ENCODE data around the gene ADARB1. TPM values are rescaled to one million over a fixed set of nuclear protein-coding genes. Genes with fewer than 3 reads are reported as not detected.
A peak's percentile ranks its signal among the peaks of the same experiment; 100 is the strongest.

ADARB1 gene
- total and polyA plus RNA-seq, 4 donors, result 54.7 to 224 (median 90.6) TPM

DNA sequence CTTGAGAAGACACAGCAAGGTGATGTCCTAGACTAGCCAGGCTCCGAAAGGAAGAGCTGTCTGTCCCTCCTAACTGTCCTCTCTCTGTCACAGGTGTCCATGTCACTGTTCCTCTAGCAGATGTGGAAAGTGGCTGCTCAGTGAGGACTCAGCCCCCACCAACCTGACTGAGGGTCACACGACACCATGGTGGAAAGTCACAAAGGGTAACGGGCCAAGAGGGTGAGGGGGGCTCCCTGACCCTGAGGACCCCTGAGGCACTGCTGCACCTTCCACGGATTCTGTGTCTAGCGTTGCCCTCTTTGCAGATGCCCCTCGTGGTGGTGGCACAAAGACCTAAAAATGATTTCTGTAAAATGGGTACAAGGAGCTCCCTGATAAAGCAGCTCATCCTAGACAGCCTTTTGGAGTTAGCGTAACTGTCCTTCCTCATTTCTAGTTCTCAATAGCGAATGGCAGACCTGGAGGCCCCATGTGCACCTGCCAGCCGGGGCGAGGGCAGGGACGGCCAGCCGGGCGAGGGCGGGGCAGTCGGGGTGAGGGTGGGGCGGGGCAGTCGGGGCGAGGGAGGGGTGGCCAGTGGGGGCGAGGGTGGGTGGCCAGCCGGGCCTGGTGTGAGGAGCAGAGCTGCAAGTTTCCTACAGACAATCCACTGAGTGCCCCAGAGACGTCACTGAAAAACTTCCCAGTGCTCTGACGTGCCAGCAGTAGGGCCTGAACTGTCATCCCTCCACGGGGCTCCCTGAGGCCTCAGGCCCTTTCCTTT is 189.9 kb downstream of the ADARB1 start:
- DNase-seq (peak in 1 of 2 donors; percentile 16), ATAC-seq (ENCODE audit: low FRiP score) (no peak)
- no peak overlapping the region for H3K27ac ChIP-seq (ENCODE audit: low read depth in 1 of 2, low read length in 2 of 2)
- H3K9me3 ChIP-seq (ENCODE audit: control insufficient read depth, low read length), result no peaks in the 10 kb centered on the region
- no peaks in the 10 kb centered on the region for H3K4me1 ChIP-seq (ENCODE audit: control insufficient read depth in 1 of 2, insufficient read depth in 2 of 2, low read length in 2 of 2)
- H3K36me3 ChIP-seq (ENCODE audit: control insufficient read depth in 1 of 2, insufficient read depth in 2 of 2, low read length in 1 of 2), result peaks cover 0 to 4% of the 10 kb centered on the region in 2 donors
- intact Hi-C loops (cut with DNase I), result no loop called here
- 90 to 92% methylated on average over 23 of the region's 23 CpGs for WGBS, 2 donors
- no peaks in the 10 kb centered on the region for H3K27me3 ChIP-seq (ENCODE audit: control insufficient read depth in 1 of 2, insufficient read depth in 2 of 2, low read length in 1 of 2)
- H3K4me3 ChIP-seq (ENCODE audit: low read length in 2 of 2), result no peak overlapping the region

DNA sequence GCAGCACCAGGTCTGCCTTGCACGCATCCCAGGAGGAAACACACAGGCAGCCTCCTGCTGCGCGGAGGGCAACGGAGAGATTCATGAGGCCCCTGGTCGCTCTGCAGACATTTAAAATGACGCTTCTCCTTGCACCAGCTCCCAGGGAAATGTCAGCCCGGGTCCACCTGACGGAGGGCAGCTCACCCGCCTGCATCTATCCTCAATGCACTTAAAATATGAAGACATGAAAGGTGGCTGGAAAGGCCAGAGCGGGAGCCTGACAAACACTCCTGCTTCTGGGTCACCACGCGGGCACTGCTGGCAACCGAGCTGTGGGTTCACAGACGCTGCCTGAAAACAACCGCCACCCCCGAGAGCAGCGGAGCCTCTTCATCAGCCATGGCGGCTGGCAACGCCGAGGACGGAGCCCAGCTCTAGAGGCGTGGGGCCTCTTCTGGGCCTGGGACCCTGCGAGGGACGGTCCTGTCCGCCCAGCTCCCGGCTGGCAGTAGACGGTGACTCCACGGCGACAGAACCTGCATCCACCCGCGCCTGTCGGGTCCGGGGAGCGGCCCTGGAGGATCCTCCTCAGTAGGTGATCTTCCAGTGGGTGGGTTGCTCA is 190.6 kb downstream of the ADARB1 start:
- no peaks in the 10 kb centered on the region for H3K4me1 ChIP-seq (ENCODE audit: control insufficient read depth in 1 of 2, insufficient read depth in 2 of 2, low read length in 2 of 2)
- H3K36me3 ChIP-seq (ENCODE audit: control insufficient read depth in 1 of 2, insufficient read depth in 2 of 2, low read length in 1 of 2), result peaks cover 0 to 4% of the 10 kb centered on the region in 2 donors
- 88 to 92% methylated on average over 34 of the region's 34 CpGs for WGBS, 2 donors
- intact Hi-C loops (cut with DNase I), result no loop called here
- H3K27me3 ChIP-seq (ENCODE audit: control insufficient read depth in 1 of 2, insufficient read depth in 2 of 2, low read length in 1 of 2), result no peaks in the 10 kb centered on the region
- ATAC-seq (ENCODE audit: low FRiP score), result no peak
- no peak overlapping the region for H3K27ac ChIP-seq (ENCODE audit: low read depth in 1 of 2, low read length in 2 of 2)
- H3K4me3 ChIP-seq (ENCODE audit: low read length in 2 of 2), result no peak overlapping the region
- H3K9me3 ChIP-seq (ENCODE audit: control insufficient read depth, low read length), result no peaks in the 10 kb centered on the region
- DNase-seq, result peak in 1 of 2 donors; percentile 71

DNA sequence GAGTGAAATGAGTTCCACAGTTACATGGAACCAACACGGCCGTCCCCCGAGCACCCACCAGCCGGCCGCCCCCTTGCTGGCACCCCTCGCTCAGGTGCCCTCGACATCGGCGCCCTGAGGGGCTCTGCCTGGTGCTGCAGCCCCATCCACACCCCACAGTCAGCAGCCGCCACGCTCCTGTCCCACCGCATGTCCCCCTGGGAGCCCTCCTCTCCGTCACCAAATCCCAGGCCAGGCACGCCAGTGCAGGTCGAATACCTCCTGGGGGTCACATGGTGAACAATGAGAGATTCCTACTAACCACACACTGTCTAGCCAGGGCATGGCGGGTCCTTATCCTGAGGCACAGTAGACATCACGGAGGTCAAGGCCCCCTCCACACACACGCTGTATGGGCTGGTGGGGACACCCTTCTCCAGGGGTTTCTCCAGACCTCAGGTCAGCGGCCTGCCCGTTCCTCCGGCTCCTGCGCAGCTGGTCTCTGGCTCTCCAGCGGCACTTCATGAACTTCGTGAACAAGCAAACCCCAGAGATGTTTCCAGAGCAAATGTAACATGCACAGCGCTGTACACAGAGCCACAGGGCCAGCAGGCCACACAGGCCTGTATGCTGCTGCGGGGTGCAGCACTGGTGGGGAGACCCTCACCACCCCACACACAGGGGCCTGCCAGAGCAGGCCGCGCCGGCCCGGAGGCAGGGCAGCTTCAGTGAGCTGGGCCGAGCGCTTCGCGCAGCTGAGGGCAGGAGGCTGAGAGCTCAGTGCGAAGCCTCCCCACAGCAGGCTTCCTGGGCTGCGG is 191.5 kb downstream of the ADARB1 start:
- peak; percentile 51 for ATAC-seq (ENCODE audit: low FRiP score)
- intact Hi-C loops (cut with DNase I), result no loop called here
- 93 to 94% methylated on average over 36 of the region's 36 CpGs for WGBS, 2 donors
- Histone ChIP-seq H3K27ac (ENCODE audit: low read depth in 1 of 2, low read length in 2 of 2) (no peak overlapping the region), H3K4me1 (ENCODE audit: control insufficient read depth in 1 of 2, insufficient read depth in 2 of 2, low read length in 2 of 2) (no peaks in the 10 kb centered on the region), H3K36me3 (ENCODE audit: control insufficient read depth in 1 of 2, insufficient read depth in 2 of 2, low read length in 1 of 2) (peaks cover 0 to 6% of the 10 kb centered on the region in 2 donors), H3K9me3 (ENCODE audit: control insufficient read depth, low read length) (no peaks in the 10 kb centered on the region), H3K4me3 (ENCODE audit: low read length in 2 of 2) (no peak overlapping the region), H3K27me3 (ENCODE audit: control insufficient read depth in 1 of 2, insufficient read depth in 2 of 2, low read length in 1 of 2) (no peaks in the 10 kb centered on the region)
- DNase-seq, result peak in 1 of 2 donors; percentile 71

DNA sequence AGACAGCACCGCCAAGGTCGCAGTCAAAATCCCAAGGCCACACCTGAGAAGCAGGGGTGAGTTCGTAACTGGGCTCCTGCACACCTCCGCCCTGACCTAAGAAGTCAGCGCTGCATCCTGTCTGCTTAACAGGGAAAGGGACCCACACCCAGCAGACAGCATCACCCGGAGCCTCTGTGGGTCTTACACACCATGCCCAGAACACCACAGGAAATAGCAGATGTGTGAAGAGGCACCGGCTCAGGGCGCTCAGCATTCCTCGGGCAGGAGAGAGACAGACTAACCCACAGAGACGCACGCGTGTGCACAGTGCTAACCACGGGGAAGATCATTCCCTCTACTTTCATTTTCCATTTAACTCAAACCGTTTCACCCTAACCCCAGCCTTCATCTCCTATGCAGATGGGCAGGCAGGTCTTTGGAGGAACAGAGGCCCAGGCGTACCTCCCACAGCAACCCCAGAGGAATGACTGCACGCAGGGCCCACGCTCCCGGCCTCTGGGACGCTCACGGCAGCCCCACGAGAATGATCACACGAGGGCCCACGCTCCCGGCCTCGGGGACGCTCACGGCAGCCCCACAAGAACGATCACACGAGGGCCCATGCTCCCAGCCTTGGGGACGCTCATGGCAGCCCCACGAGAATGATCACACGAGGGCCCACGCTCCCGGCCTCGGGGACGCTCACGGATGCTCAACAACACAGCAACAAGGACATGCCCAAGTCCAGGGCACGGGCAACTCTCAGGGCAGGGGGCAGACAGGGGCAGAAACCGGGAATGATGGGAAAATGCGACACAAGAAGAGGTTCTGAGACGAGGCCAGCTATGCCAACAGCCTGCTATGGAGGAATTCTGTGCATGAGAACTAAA is 192.4 kb downstream of the ADARB1 start:
- no peak overlapping the region for H3K4me3 ChIP-seq (ENCODE audit: low read length in 2 of 2)
- intact Hi-C loops (cut with DNase I), result no loop called here
- H3K9me3 ChIP-seq (ENCODE audit: control insufficient read depth, low read length), result no peaks in the 10 kb centered on the region
- no peaks in the 10 kb centered on the region for H3K27me3 ChIP-seq (ENCODE audit: control insufficient read depth in 1 of 2, insufficient read depth in 2 of 2, low read length in 1 of 2)
- no peak overlapping the region for H3K27ac ChIP-seq (ENCODE audit: low read depth in 1 of 2, low read length in 2 of 2)
- H3K36me3 ChIP-seq (ENCODE audit: control insufficient read depth in 1 of 2, insufficient read depth in 2 of 2, low read length in 1 of 2), result peaks cover 0 to 6% of the 10 kb centered on the region in 2 donors
- DNase-seq (peak in 1 of 2 donors; percentile 51), ATAC-seq (ENCODE audit: low FRiP score) (peak; percentile 37)
- no peaks in the 10 kb centered on the region for H3K4me1 ChIP-seq (ENCODE audit: control insufficient read depth in 1 of 2, insufficient read depth in 2 of 2, low read length in 2 of 2)
- WGBS, 2 donors, result 92 to 93% methylated on average over 41 of the region's 41 CpGs

DNA sequence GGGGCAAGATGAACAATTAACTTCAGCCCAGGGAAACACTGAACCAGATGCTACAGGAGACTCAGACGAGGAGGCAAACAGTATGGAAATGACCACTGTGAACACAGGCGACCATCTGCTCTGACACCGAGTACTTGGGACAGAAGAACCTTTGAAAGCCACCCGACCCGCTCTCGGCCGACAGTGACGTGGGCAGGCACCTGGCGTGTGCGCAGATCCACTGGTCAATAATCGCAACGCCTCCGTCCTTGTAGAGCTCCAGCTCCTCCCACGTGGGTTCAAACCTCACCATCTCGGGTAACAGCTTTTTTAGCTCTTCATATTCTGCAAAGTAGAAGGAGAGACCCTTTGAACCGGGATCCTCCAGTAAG is 193.0 kb downstream of the ADARB1 start:
- no peak overlapping the region for H3K27ac ChIP-seq (ENCODE audit: low read depth in 1 of 2, low read length in 2 of 2)
- no peak for ATAC-seq (ENCODE audit: low FRiP score)
- 94% methylated on average over 16 of the region's 16 CpGs for WGBS, 2 donors
- no peaks in the 10 kb centered on the region for H3K4me1 ChIP-seq (ENCODE audit: control insufficient read depth in 1 of 2, insufficient read depth in 2 of 2, low read length in 2 of 2)
- no peaks in the 10 kb centered on the region for H3K9me3 ChIP-seq (ENCODE audit: control insufficient read depth, low read length)
- H3K4me3 ChIP-seq (ENCODE audit: low read length in 2 of 2), result no peak overlapping the region
- intact Hi-C loops (cut with DNase I), result no loop called here
- H3K27me3 ChIP-seq (ENCODE audit: control insufficient read depth in 1 of 2, insufficient read depth in 2 of 2, low read length in 1 of 2), result no peaks in the 10 kb centered on the region
- peaks cover 0 to 6% of the 10 kb centered on the region in 2 donors for H3K36me3 ChIP-seq (ENCODE audit: control insufficient read depth in 1 of 2, insufficient read depth in 2 of 2, low read length in 1 of 2)
- peak in 1 of 2 donors; percentile 56 for DNase-seq

DNA sequence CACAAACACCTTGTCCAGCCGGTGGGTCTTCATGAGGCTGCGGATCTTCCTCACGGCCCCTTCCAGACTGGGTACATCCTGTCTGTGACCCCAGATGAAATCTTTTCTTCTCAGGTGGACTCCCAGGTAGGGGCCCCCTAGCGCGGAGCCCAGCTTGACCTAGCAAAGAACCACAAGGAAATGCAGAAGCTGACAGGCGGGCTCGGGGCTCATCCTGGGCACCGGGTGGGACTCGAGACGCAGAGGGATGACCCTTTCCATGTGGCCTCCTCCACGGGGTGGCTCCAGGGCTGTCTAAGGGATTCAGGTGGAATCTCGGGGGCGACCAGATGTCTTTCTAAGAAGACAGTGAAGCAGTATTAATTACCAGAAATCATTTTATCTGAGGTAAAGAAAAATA is 195.5 kb downstream of the ADARB1 start:
- DNase-seq, result peak in 1 of 2 donors; percentile 58
- 94 to 96% methylated on average over 13 of the region's 13 CpGs for WGBS, 2 donors
- H3K4me1 ChIP-seq (ENCODE audit: control insufficient read depth in 1 of 2, insufficient read depth in 2 of 2, low read length in 2 of 2), result no peaks in the 10 kb centered on the region
- H3K27me3 ChIP-seq (ENCODE audit: control insufficient read depth in 1 of 2, insufficient read depth in 2 of 2, low read length in 1 of 2), result no peaks in the 10 kb centered on the region
- ATAC-seq (ENCODE audit: low FRiP score), result no peak
- peaks cover 2 to 6% of the 10 kb centered on the region in 2 donors for H3K36me3 ChIP-seq (ENCODE audit: control insufficient read depth in 1 of 2, insufficient read depth in 2 of 2, low read length in 1 of 2)
- intact Hi-C loops (cut with DNase I), result no loop called here
- H3K27ac ChIP-seq (ENCODE audit: low read depth in 1 of 2, low read length in 2 of 2), result no peak overlapping the region
- H3K4me3 ChIP-seq (ENCODE audit: low read length in 2 of 2), result no peak overlapping the region
- H3K9me3 ChIP-seq (ENCODE audit: control insufficient read depth, low read length), result no peaks in the 10 kb centered on the region

DNA sequence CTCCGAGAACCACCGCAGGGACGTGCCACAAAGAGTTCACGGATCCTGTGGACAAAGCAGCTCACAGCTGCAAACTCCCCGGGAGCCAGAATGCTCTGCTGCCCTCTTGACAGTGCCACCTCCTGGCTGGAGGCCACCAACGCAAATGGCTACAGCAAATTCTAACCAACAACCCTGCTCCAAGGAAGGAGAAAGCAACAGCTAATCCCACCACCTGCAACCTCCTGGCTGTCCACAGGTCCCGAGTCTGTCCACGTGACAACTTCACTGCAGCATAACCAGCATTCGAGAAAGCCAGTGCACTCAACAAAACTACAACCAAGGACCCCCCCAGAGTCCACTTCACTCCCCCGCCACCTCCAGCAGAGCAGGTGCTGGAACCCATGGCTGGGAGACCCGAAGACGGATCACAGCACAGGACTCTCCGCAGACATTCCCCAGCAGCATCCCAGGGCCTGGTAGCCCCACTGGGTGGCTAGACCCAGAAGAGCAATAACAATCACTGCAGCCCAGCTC is 196.0 kb downstream of the ADARB1 start:
- DNase-seq (peak in 1 of 2 donors; percentile 73), ATAC-seq (ENCODE audit: low FRiP score) (no peak)
- Histone ChIP-seq H3K36me3 (ENCODE audit: control insufficient read depth in 1 of 2, insufficient read depth in 2 of 2, low read length in 1 of 2) (peaks cover 2 to 3% of the 10 kb centered on the region in 2 donors), H3K9me3 (ENCODE audit: control insufficient read depth, low read length) (no peaks in the 10 kb centered on the region), H3K4me3 (ENCODE audit: low read length in 2 of 2) (no peak overlapping the region), H3K27me3 (ENCODE audit: control insufficient read depth in 1 of 2, insufficient read depth in 2 of 2, low read length in 1 of 2) (no peaks in the 10 kb centered on the region), H3K4me1 (ENCODE audit: control insufficient read depth in 1 of 2, insufficient read depth in 2 of 2, low read length in 2 of 2) (no peaks in the 10 kb centered on the region), H3K27ac (ENCODE audit: low read depth in 1 of 2, low read length in 2 of 2) (no peak overlapping the region)
- 95 to 96% methylated on average over 13 of the region's 13 CpGs for WGBS, 2 donors
- intact Hi-C loops (cut with DNase I), result no loop called here
